Kidney glomerular epithelial cell (primary cell): ENCODE results near the gene ZC3H13.
"Not testable (repeated sequence)": the region's sequence is repeated elsewhere in the genome, so short reads cannot be mapped to it uniquely, and the experiment has no call there.

ENCODE experiments used
- DNase-seq: peaks from one replicate; lab custom pipeline; 2025; lab: John Stamatoyannopoulos, UW

The ZC3H13 gene

GRCh38 chr13:46006688-46007452 lies 45.7 kb downstream of the ZC3H13 start:
- no peak for DNase-seq

- no peak for DNase-seq
These were observed 48.1 kb downstream of the ZC3H13 start for GRCh38 chr13:46004491-46004890.

- no peak for DNase-seq
These were observed 55.9 kb downstream of the ZC3H13 start for GRCh38 chr13:45996631-45997030.

DNA sequence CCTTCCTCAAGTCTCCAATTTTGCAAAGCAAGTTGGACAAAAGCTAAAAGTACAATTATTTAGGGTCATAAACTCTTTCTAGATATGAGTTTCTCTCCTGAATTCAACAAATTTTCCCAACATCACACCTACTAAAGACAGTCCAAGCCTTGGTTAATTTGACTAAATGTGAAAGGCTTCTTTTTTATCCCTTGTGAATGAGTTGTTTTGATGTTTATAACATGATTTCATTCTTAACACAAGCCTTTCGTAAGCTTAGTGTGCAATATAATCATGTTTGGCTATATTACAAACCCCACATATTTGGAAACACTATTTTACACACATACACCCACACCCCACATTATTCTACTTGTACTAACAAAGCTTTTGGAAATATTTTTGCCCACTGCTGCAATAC lies 57.3 kb downstream of the ZC3H13 start:
- DNase-seq = no peak

- DNase-seq = no peak
These were observed 57.8 kb downstream of the ZC3H13 start for GRCh38 chr13:45994752-45995151.

GRCh38 chr13:45989607-45990006 lies 62.9 kb downstream of the ZC3H13 start:
- DNase-seq = peak; percentile 26

GRCh38 chr13:45981127-45981526 lies 71.4 kb downstream of the ZC3H13 start:
- not testable (repeated sequence) for DNase-seq

GRCh38 chr13:45975337-45975736 lies 77.2 kb downstream of the ZC3H13 start:
- no peak for DNase-seq

- no peak for DNase-seq
These were observed 78.0 kb downstream of the ZC3H13 start for GRCh38 chr13:45974500-45974899.

DNA sequence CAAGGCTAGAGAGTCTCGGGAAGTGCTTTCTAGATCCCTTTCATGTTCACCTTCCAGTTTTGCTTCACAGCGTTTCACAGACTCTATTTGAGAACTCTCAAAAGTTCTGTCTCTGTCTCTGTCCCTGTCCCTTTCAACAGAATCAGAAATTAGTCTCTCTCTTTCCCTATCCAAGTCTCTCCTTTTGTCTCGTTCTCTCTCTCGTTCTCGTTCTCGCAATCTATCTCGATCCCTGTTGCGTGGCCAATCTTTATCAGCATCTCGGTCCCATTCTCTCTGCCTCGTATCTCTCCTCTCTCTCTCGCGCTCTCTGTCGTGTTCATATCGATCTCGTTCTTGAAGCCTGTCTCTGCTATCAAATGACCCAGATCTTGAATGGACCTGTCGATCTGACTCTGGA lies 85.0 kb downstream of the ZC3H13 start:
- no peak for DNase-seq

GRCh38 chr13:45966715-45967114 lies 85.8 kb downstream of the ZC3H13 start:
- DNase-seq = no peak

DNA sequence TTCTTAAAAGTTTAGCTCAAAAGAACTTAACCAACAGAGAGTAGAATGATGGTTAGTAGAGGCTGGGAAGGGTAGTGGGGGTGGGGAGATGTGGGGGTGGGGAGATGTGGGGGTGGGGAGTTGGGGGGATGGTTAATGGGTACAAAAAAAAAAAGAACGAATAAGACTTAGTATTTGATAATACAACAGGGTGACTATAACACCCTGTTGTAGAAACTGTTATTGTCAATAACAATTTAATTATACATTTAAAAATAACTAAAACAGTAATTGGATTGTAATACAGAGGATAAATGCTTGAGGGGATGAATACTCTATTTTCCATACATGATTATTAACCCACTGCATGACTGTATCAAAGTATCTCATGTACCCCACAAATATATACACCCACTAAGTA lies 91.1 kb downstream of the ZC3H13 start:
- no peak for DNase-seq

GRCh38 chr13:45954836-45955800 lies 97.4 kb downstream of the ZC3H13 start:
- no peak for DNase-seq

- no peak for DNase-seq
These were observed 99.5 kb downstream of the ZC3H13 start for GRCh38 chr13:45953082-45953481.

GRCh38 chr13:45951724-45952123 lies 100.8 kb downstream of the ZC3H13 start:
- no peak for DNase-seq

DNA sequence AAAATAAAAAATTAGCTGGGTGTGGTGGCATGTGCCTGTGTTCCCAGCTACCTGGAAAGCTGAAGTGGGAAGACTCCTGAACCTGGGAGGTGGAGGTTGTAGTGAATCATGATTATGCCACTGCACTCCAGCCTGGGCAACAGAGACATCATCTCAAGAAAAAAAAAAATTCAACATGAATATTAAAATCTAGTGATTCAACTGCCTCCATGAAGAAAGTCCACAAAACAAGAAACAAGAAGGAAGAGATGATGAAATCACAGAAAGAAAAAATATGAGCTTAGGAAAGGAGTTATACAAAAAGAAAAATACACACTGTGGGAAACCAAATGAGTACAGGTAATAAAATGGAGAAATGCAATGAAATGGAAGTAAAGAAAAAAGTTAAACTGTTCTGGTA lies 101.4 kb downstream of the ZC3H13 start:
- no peak for DNase-seq

GRCh38 chr13:45950386-45951000 lies 102.1 kb downstream of the ZC3H13 start:
- no peak for DNase-seq

- no peak for DNase-seq
These were observed 103.4 kb downstream of the ZC3H13 start for GRCh38 chr13:45949161-45949560.

DNA sequence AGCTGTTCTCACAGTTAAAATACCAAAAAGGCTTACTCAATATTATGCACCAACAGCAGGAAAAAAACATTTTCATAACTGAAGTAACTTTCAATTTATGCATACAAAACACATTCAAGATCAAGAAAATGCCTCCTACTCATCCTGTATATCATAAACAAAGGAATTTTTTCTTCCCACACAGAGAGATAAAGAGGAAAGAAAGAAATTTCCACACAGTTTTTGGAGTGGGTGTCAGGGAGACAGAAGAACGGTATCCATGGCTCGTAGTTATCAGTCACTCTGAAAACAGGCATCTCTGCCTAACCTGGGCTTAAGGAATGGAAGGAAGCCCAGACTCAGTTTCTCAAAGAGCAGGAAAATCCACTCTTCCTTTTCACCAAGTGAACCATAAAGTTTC lies 108.6 kb downstream of the ZC3H13 start:
- DNase-seq = no peak

DNA sequence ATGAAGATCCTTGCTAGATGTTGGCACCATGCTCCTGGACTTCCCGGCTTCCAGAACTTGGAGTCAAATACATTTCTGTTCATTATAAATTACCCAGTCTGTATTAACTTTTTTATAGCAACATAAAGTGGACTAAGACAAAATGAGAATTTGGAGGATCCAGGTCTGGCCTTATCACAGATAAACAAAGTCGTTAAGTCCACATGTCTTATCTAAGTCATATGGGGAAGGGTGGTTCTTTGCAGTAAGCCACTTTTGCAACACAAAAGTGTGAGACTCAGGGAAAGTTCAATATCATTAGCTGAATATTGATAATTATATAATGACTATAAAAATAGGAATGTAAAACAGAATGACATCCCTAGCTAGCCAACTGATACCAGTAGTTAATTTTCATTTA lies 109.4 kb downstream of the ZC3H13 start:
- DNase-seq = no peak

- no peak for DNase-seq
These were observed 111.3 kb downstream of the ZC3H13 start for GRCh38 chr13:45941261-45941660.

- DNase-seq = no peak
These were observed 112.5 kb downstream of the ZC3H13 start for GRCh38 chr13:45940061-45940460.

DNA sequence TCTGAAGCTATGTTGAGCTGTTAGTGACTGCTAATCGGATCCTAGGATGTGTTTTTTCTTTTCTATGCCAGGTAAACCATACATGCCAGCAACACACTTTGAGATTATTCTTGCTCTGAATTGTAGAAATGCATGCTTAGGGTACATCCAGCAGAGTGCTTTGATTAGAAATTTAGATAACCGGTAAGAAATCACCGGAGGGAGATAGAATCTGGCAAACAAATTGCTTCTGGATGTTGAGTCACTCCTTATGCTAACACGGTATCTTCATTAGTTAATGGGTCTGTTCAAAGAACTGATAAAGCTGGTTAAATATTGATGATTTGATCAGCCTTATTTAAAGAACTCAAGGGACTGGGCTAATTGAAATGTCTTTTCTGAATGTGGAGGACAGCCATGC lies 115.9 kb downstream of the ZC3H13 start:
- DNase-seq = no peak
